Astrocyte (in vitro differentiated cells and primary cell): ENCODE data around the gene ZDHHC8. TPM values are rescaled to one million over a fixed set of nuclear protein-coding genes. Genes with fewer than 3 reads are reported as not detected.
A peak's percentile ranks its signal among the peaks of the same experiment; 100 is the strongest.

Source experiments
- DNase-seq: peaks from one replicate; pipeline ENCODE4 v3.0.0-alpha.2; 2010; ENCODE audit warnings: low read depth
- FAIRE-seq: peaks from 2 replicates; lab custom pipeline; 2011; peaks lifted over from hg19 to GRCh38; lab: Jason Lieb, UNC
- H2AFZ ChIP-seq: 2 replicates; pipeline ENCODE4 v1.6.0; 2012; ENCODE audit warnings: low read depth, low read length, inconsistent platforms
- H3K27ac ChIP-seq: 2 replicates; pipeline ENCODE4 v1.5.1; 2011; ENCODE audit warnings: low read depth, low read length, inconsistent platforms
- H3K27me3 ChIP-seq: 2 replicates; pipeline ENCODE4 v1.6.0; 2011; ENCODE audit warnings: low read length, inconsistent platforms; ENCODE audit not compliant: insufficient read depth
- H3K36me3 ChIP-seq: 2 replicates; pipeline ENCODE4 v1.5.1; 2011; ENCODE audit warnings: low read length, inconsistent platforms; ENCODE audit not compliant: insufficient read depth
- H3K4me1 ChIP-seq: 2 replicates; pipeline ENCODE4 v1.5.1; 2011; ENCODE audit warnings: low read length, inconsistent platforms; ENCODE audit not compliant: insufficient read depth
- H3K4me2 ChIP-seq: 2 replicates; pipeline ENCODE4 v1.6.0; 2012; ENCODE audit warnings: low read length, inconsistent platforms
- H3K4me3 ChIP-seq: 2 replicates; pipeline ENCODE4 v1.5.1; 2011; ENCODE audit warnings: low read depth, mild to moderate bottlenecking, low read length, inconsistent platforms; ENCODE audit not compliant: insufficient read depth
- H3K79me2 ChIP-seq: 2 replicates; pipeline ENCODE4 v1.6.0; 2012; ENCODE audit warnings: mild to moderate bottlenecking, low read length, inconsistent platforms; ENCODE audit not compliant: insufficient read depth
- H3K9ac ChIP-seq: 2 replicates; pipeline ENCODE4 v1.6.0; 2012; ENCODE audit warnings: mild to moderate bottlenecking, low read length, inconsistent platforms
- H3K9me3 ChIP-seq: 2 replicates; pipeline ENCODE4 v1.5.1; 2012; ENCODE audit warnings: low read depth, mild to moderate bottlenecking, low read length, inconsistent platforms; ENCODE audit not compliant: insufficient read depth
- H4K20me1 ChIP-seq: 2 replicates; pipeline ENCODE4 v1.6.0; 2012; ENCODE audit warnings: low read length, inconsistent platforms; ENCODE audit not compliant: insufficient read depth
- H3K27ac Mint-ChIP-seq: one replicate; pipeline ENCODE4 v1.8.0; 2021; ENCODE audit warnings: mild to moderate bottlenecking, mixed read lengths; ENCODE audit not compliant: unreplicated experiment
- H3K27me3 Mint-ChIP-seq: one replicate; pipeline ENCODE4 v1.8.0; 2021; ENCODE audit warnings: low read depth, mixed read lengths; ENCODE audit not compliant: unreplicated experiment
- H3K36me3 Mint-ChIP-seq: one replicate; pipeline ENCODE4 v1.8.0; 2021; ENCODE audit warnings: low read depth, mixed read lengths; ENCODE audit not compliant: unreplicated experiment
- H3K4me1 Mint-ChIP-seq: one replicate; pipeline ENCODE4 v1.8.0; 2021; ENCODE audit warnings: low read depth, mixed read lengths; ENCODE audit not compliant: unreplicated experiment
- H3K4me3 Mint-ChIP-seq: one replicate; pipeline ENCODE4 v1.8.0; 2021; ENCODE audit warnings: mild to moderate bottlenecking, moderate library complexity, mixed read lengths; ENCODE audit not compliant: unreplicated experiment
- H3K9me3 Mint-ChIP-seq: one replicate; pipeline ENCODE4 v1.8.0; 2021; ENCODE audit warnings: mild to moderate bottlenecking, mixed read lengths; ENCODE audit not compliant: unreplicated experiment
- CTCF ChIP-seq: IDR thresholded peaks from 2 replicates; pipeline ENCODE4 v1.5.1; 2011; ENCODE audit warnings: low read depth, mild to moderate bottlenecking, inconsistent platforms, low read length, moderate library complexity; ENCODE audit not compliant: insufficient read depth
- EZH2 ChIP-seq: IDR thresholded peaks from 2 replicates; pipeline ENCODE4 v1.6.1; 2012; ENCODE audit warnings: mild to moderate bottlenecking, low read length, inconsistent platforms; ENCODE audit not compliant: insufficient read depth
- total RNA-seq: library from RNA; stranded (reverse); gene quantifications from 2 replicates; pipeline ENCODE4 v1.2.1, GENCODE V29; 2021

ZDHHC8 gene
- total RNA-seq, 1 donor from 2014 or later, result 88.3 TPM

- Mint-ChIP-seq H3K27me3 (no peaks in the 10 kb centered on the region), H3K9me3 (no peaks in the 10 kb centered on the region), H3K36me3 (peaks cover 12% of the 10 kb centered on the region), H3K27ac (peak within 1 kb of the TSS; percentile 83), H3K4me3 (peak within 1 kb of the TSS; percentile 86), H3K4me1 (peaks cover 3% of the 10 kb centered on the region)
- TF ChIP-seq EZH2, result no peak
- no peak for TF ChIP-seq CTCF
- no peaks in the 10 kb centered on the region for H3K27me3 ChIP-seq
- peak within 1 kb of the TSS; percentile 82 for H3K27ac ChIP-seq
- H3K79me2 ChIP-seq, result peaks cover 67% of the 10 kb centered on the region
- FAIRE-seq (no peak), DNase-seq (no peak)
- H3K4me1 ChIP-seq, result peaks cover 17% of the 10 kb centered on the region
- H4K20me1 ChIP-seq, result peaks cover 45% of the 10 kb centered on the region
- H2AFZ ChIP-seq, result peak within 1 kb of the TSS; percentile 77
- H3K9me3 ChIP-seq, result no peaks in the 10 kb centered on the region
- peak within 1 kb of the TSS; percentile 85 for H3K4me2 ChIP-seq
- H3K36me3 ChIP-seq, result peaks cover 16% of the 10 kb centered on the region
- peak within 1 kb of the TSS; percentile 73 for H3K4me3 ChIP-seq
- H3K9ac ChIP-seq, result peak within 1 kb of the TSS; percentile 96
These were observed 15.8 kb upstream of the ZDHHC8 start, which contains the start of gene RANBP1 for GRCh38 chr22:20115691-20116375. TSS of gene RANBP1 (plus strand) at chr22:20116104. CDS start at chr22:20116185, 81 bp downstream.

DNA sequence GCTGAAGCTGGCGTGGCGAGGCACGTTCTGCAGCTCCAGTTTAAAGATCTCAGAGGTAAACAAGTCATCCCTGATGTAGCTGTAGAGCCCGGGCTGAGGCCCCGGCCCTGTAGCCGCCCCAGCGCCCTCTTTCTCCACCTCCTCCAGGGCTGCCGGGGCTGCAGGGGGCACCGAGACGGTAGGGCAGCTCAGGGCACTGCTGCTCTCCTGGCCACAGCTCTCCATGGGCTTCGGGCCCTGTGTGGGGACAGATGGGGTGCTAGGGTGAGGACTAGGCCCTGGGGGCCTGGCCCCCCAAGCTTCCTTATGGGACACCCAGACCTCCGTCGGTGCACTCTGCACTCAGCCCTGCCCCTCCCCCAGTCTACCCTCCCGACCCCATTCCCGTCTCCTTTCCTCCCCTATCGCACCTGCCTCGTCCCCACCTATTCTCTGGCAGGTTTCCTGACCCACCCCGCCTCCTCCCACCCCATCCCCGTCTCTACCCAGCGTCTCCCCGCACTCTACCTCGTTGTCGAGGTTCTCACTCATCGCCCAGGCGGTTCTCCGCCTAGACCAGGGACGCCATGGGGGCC is 15.1 kb upstream of the ZDHHC8 start:
- Histone ChIP-seq H3K36me3 (peaks cover 13% of the 10 kb centered on the region), H3K27ac (peak overlapping the region; percentile 82), H3K4me1 (peaks cover 17% of the 10 kb centered on the region), H3K4me3 (peak overlapping the region; percentile 73), H3K9ac (peak overlapping the region; percentile 96), H2AFZ (peak overlapping the region; percentile 77), H3K27me3 (no peaks in the 10 kb centered on the region), H3K4me2 (peak overlapping the region; percentile 85), H3K9me3 (no peaks in the 10 kb centered on the region), H4K20me1 (peaks cover 39% of the 10 kb centered on the region), H3K79me2 (peaks cover 73% of the 10 kb centered on the region)
- peak overlapping the region; percentile 78 for H3K27ac Mint-ChIP-seq
- H3K4me3 Mint-ChIP-seq, result peak overlapping the region; percentile 86
- no peaks in the 10 kb centered on the region for H3K27me3 Mint-ChIP-seq
- TF ChIP-seq CTCF, result no peak
- TF ChIP-seq EZH2, result no peak
- DNase-seq, result no peak
- FAIRE-seq, result no peak
- peaks cover 3% of the 10 kb centered on the region for H3K4me1 Mint-ChIP-seq
- no peaks in the 10 kb centered on the region for H3K9me3 Mint-ChIP-seq
- peaks cover 12% of the 10 kb centered on the region for H3K36me3 Mint-ChIP-seq
